A549 (cell line): ENCODE data around the gene OCA2. TPM values are rescaled to one million over a fixed set of nuclear protein-coding genes. Genes with fewer than 3 reads are reported as not detected.
A peak's percentile ranks its signal among the peaks of the same experiment; 100 is the strongest.

Source experiments
- ATAC-seq, 2 experiments: fragments of 200-7000 bp in 1 of 2; fragments of >200 bp in 1 of 2; cut with Nextera tagmentation in 1 of 2; cut with Tn5 transposase in 1 of 2; 3 replicates each; pipeline versions ENCODE4 v1.8.0 to v1.9.1; 2018 to 2020; ENCODE audit warnings: mild to moderate bottlenecking in 1 of 2, moderate library complexity in 1 of 2
- CTCF ChIA-PET: fragments of 300-600 bp; sonication (Branson Sonifier 250); formaldehyde crosslinking; extraction: SDS; loops from one replicate; lab custom pipeline; 2021; ENCODE audit warnings: antibody characterized with exemption, inconsistent platforms; lab: Yijun Ruan, JAX
- POLR2A ChIA-PET: fragments of 350-600 bp; formaldehyde crosslinking; extraction: SDS; loops from one replicate; lab custom pipeline; 2021; ENCODE audit warnings: antibody characterized with exemption, inconsistent platforms; lab: Yijun Ruan, JAX
- DNase-seq, 2 experiments: peaks; one replicate each; pipeline versions ENCODE4 v3.0.0 to v3.0.0-alpha.2; 2011 to 2016; ENCODE audit warnings: low read depth in 1 of 2, low spot score in 1 of 2
- FAIRE-seq: peaks from 2 replicates; lab custom pipeline; 2011; peaks lifted over from hg19 to GRCh38; lab: Jason Lieb, UNC
- H3K27ac ChIP-seq, 2 experiments: fragments of >200 bp; sonication (Bioruptor Twin); formaldehyde crosslinking; 3 replicates each; pipeline ENCODE4 v1.5.1; 2016 to 2017
- H3K4me1 ChIP-seq: fragments of >200 bp; sonication (Bioruptor Twin); formaldehyde crosslinking; 3 replicates; pipeline ENCODE4 v1.6.1; 2016
- H3K4me2 ChIP-seq: fragments of >200 bp; sonication (Bioruptor Twin); formaldehyde crosslinking; 3 replicates; pipeline ENCODE4 v1.6.1; 2016
- H3K4me3 ChIP-seq: fragments of >200 bp; sonication (Bioruptor Twin); formaldehyde crosslinking; 3 replicates; pipeline ENCODE4 v1.5.1; 2016
- H3K9me3 ChIP-seq: fragments of >200 bp; sonication (Bioruptor Twin); formaldehyde crosslinking; 3 replicates; pipeline ENCODE4 v1.6.1; 2016
- CHD4 ChIP-seq: fragments of 200-600 bp; sonication (generic); IDR thresholded peaks from 2 replicates; pipeline ENCODE4 v1.6.1; 2016; ENCODE audit warnings: antibody characterized with exemption, mild to moderate bottlenecking, borderline replicate concordance
- CTCF ChIP-seq: fragments of >200 bp; sonication (Bioruptor Twin); formaldehyde crosslinking; IDR thresholded peaks from 3 replicates; pipeline ENCODE4 v1.5.1; 2016
- FOSB ChIP-seq: fragments of 250-450 bp; sonication (Bioruptor Pico); IDR thresholded peaks from 2 replicates; pipeline ENCODE4 v1.5.0; 2020; ENCODE audit warnings: mild to moderate bottlenecking, moderate library complexity
- FOXS1 ChIP-seq: fragments of 250-450 bp; sonication (Bioruptor Pico); IDR thresholded peaks from 2 replicates; pipeline ENCODE4 v1.5.0; 2020; ENCODE audit warnings: mild to moderate bottlenecking, moderate library complexity
- HEYL ChIP-seq: fragments of 250-450 bp; sonication (Bioruptor Pico); IDR thresholded peaks from 2 replicates; pipeline ENCODE4 v1.8.0; 2021; ENCODE audit warnings: mild to moderate bottlenecking, moderate library complexity
- HOXB13 ChIP-seq: fragments of 250-450 bp; sonication (Bioruptor Pico); IDR thresholded peaks from 2 replicates; pipeline ENCODE4 v1.5.0; 2020; ENCODE audit warnings: low read depth, mild to moderate bottlenecking, moderate library complexity
- JUN ChIP-seq, 2 experiments: fragments of >200 bp; sonication (Bioruptor Twin); formaldehyde crosslinking; IDR thresholded peaks; 2 replicates in 1 of 2; 3 replicates in 1 of 2; pipeline ENCODE4 v1.6.1; 2016 to 2017
- JUNB ChIP-seq: fragments of >200 bp; sonication (Bioruptor Twin); formaldehyde crosslinking; IDR thresholded peaks from 2 replicates; pipeline ENCODE4 v1.6.1; 2016
- KDM5A ChIP-seq: fragments of 200-600 bp; sonication (generic); IDR thresholded peaks from 2 replicates; pipeline ENCODE4 v1.6.1; 2016; ENCODE audit warnings: antibody characterized with exemption, mild to moderate bottlenecking
- MAFK ChIP-seq: fragments of 450-650 bp; IDR thresholded peaks from 2 replicates; pipeline ENCODE4 v1.6.1; 2014; ENCODE audit not compliant: partially characterized antibody
- NFE2L2 ChIP-seq: fragments of 150-350 bp; conservative IDR thresholded peaks from 2 replicates; pipeline ENCODE4 v1.6.1; 2014; ENCODE audit warnings: low read length
- PBX3 ChIP-seq: IDR thresholded peaks from 2 replicates; pipeline ENCODE4 v1.6.1; 2012
- RAD21 ChIP-seq, 2 experiments: fragments of >200 bp in 1 of 2; sonication (Bioruptor Twin) in 1 of 2; formaldehyde crosslinking in 1 of 2; IDR thresholded peaks in 1 of 2; conservative IDR thresholded peaks in 1 of 2; 2 replicates in 1 of 2; 3 replicates in 1 of 2; pipeline ENCODE4 v1.6.1; 2012 to 2018; ENCODE audit warnings: inconsistent platforms in 1 of 2
- RCOR1 ChIP-seq: fragments of 150-350 bp; IDR thresholded peaks from 2 replicates; pipeline ENCODE4 v1.6.1; 2014; ENCODE audit warnings: antibody characterized with exemption, low read length, low read depth
- RNF2 ChIP-seq: fragments of 200-600 bp; sonication (generic); IDR thresholded peaks from 2 replicates; pipeline ENCODE4 v1.6.1; 2016; ENCODE audit warnings: low read depth, mild to moderate bottlenecking, antibody characterized with exemption, moderate library complexity, borderline replicate concordance
- SREBF2 ChIP-seq: fragments of 450-650 bp; IDR thresholded peaks from 2 replicates; pipeline ENCODE4 v1.6.1; 2014; ENCODE audit warnings: mild to moderate bottlenecking, moderate library complexity
- ZSCAN20 ChIP-seq: fragments of 250-450 bp; sonication (Bioruptor Pico); IDR thresholded peaks from 2 replicates; pipeline ENCODE4 v1.8.0; 2022; ENCODE audit warnings: mild to moderate bottlenecking, moderate library complexity
- WGBS: methylation state at CpG from one replicate; pipeline ENCODE4 v1.1.6; 2017; ENCODE audit errors: missing lambda C conversion rate; 5-methylcytosine and 5-hydroxymethylcytosine counted together
- polyA plus RNA-seq, 4 experiments: library from polyadenylated mRNA; depleted of rRNA in 3 of 4; stranded (reverse); fragments of >200 nt; fragmentation: RNase III in 1 of 4; extraction: RNeasy Plus Mini Kit Qiagen cat#74134 plus additional on column Dnase treatment in 1 of 4; gene quantifications; 2 replicates in 3 of 4; 3 replicates in 1 of 4; pipeline ENCODE4 v1.2.3, GENCODE V29; 2011 to 2017

Gene OCA2
- polyA plus RNA-seq, 2 of the 4 experiments (the other 2 are of a cell fraction), result 0.17 to 0.25 TPM

- peaks cover 5% of the 10 kb centered on the region; the same call in 1 of the 3 replicates for H3K4me1 ChIP-seq
- ChIA-PET CTCF (no interaction called here), POLR2A (no interaction called here)
- TF ChIP-seq MAFK (peak; percentile 2), FOSB (CRISPR knock-in tag) (no peak)
- H3K4me3 ChIP-seq, result no peak overlapping the region
- H3K4me2 ChIP-seq, result no peak overlapping the region
- ATAC-seq (no peak), FAIRE-seq (no peak), DNase-seq (no peak)
- H3K27ac ChIP-seq, result no peak overlapping the region
- H3K9me3 ChIP-seq, result no peaks in the 10 kb centered on the region
- 67% methylated on average over 26 of the region's 26 CpGs for WGBS
Observed at GRCh38 chr15:28018291-28019044, 80.6 kb downstream of the OCA2 start.

GRCh38 chr15:28017423-28017924, 81.6 kb downstream of the OCA2 start:
- DNase-seq (peak in 1 of 2 experiments; percentile 19), FAIRE-seq (no peak), ATAC-seq (peak in 1 of 2 experiments; percentile 61; a peak in 3 of 6 replicates)
- TF ChIP-seq RAD21 (conservative IDR thresholded peaks at IDR 0.05 in 1 of 2, IDR thresholded peaks at IDR 0.05 in 1 of 2) (0 out of 5 replicates have a peak, but pooled peaks of 1 of the 2 experiments have one; percentile 14), KDM5A (no peak)
- 49% methylated on average over 9 of the region's 10 CpGs for WGBS
- ChIA-PET POLR2A (no interaction called here), CTCF (no interaction called here)
- no peaks in the 10 kb centered on the region for H3K9me3 ChIP-seq
- H3K4me3 ChIP-seq, result no peak overlapping the region
- no peak overlapping the region for H3K4me2 ChIP-seq
- no peak overlapping the region for H3K27ac ChIP-seq
- peaks cover 5% of the 10 kb centered on the region; the same call in 1 of the 3 replicates for H3K4me1 ChIP-seq

- H3K9me3 ChIP-seq, result no peaks in the 10 kb centered on the region
- WGBS, result 45% methylated on average over 10 of the region's 10 CpGs
- no peak for ATAC-seq
- TF ChIP-seq CTCF (no peak), RCOR1 (no peak), RNF2 (no peak), HEYL (CRISPR knock-in tag) (no peak), JUN (IDR thresholded peaks at IDR 0.05) (no peak), SREBF2 (no peak), CHD4 (no peak), NFE2L2 (no peak), JUNB (no peak), PBX3 (no peak), HOXB13 (CRISPR knock-in tag) (no peak), ZSCAN20 (CRISPR knock-in tag) (no peak), FOXS1 (CRISPR knock-in tag) (no peak), RAD21 (conservative IDR thresholded peaks at IDR 0.05 in 1 of 2, IDR thresholded peaks at IDR 0.05 in 1 of 2) (no peak)
- DNase-seq, result no peak
- no peak overlapping the region for H3K27ac ChIP-seq
- no peak overlapping the region for H3K4me3 ChIP-seq
- FAIRE-seq, result no peak
- CTCF ChIA-PET, result no interaction called here
- no peaks in the 10 kb centered on the region for H3K4me1 ChIP-seq
- POLR2A ChIA-PET, result no interaction called here
- H3K4me2 ChIP-seq, result no peak overlapping the region
Observed at GRCh38 chr15:28015855-28016254, 83.3 kb downstream of the OCA2 start.
